Mucosa of rectum (tissue), 2 donors: ENCODE data around the gene SEMA3D.

Experiments used
- H3K27ac ChIP-seq, 2 donors: one replicate each; pipeline ENCODE4 v1.7.0; 2013; ENCODE audit warnings: inconsistent platforms in 2 of 2, low read depth in 2 of 2, low read length in 2 of 2
- H3K27me3 ChIP-seq, 2 donors: one replicate each; pipeline ENCODE4 v1.7.0; 2013; ENCODE audit warnings: low read length in 2 of 2; ENCODE audit not compliant: control insufficient read depth in 2 of 2, insufficient read depth in 2 of 2
- H3K36me3 ChIP-seq, 2 donors: one replicate each; pipeline ENCODE4 v1.7.0; 2013; ENCODE audit warnings: low read length in 2 of 2; ENCODE audit not compliant: control insufficient read depth in 2 of 2, insufficient read depth in 2 of 2
- H3K4me1 ChIP-seq, 2 donors: one replicate each; pipeline ENCODE4 v1.7.0; 2013; ENCODE audit warnings: low read length in 2 of 2, mild to moderate bottlenecking in 1 of 2; ENCODE audit not compliant: control insufficient read depth in 2 of 2, insufficient read depth in 2 of 2
- H3K4me3 ChIP-seq, 2 donors: one replicate each; pipeline ENCODE4 v1.7.0; 2013; ENCODE audit warnings: low read length in 2 of 2
- H3K9ac ChIP-seq, 2 donors: one replicate each; pipeline ENCODE4 v1.7.0; 2013; ENCODE audit warnings: low read length in 2 of 2, low read depth in 1 of 2, mild to moderate bottlenecking in 1 of 2
- H3K9me3 ChIP-seq, 2 donors: one replicate each; pipeline ENCODE4 v1.7.0; 2013; ENCODE audit warnings: low read length in 2 of 2; ENCODE audit not compliant: control insufficient read depth in 2 of 2
- donor health status: healthy.
- donor health status: Normal muscosa, but diverticular disease.

Gene SEMA3D

DNA sequence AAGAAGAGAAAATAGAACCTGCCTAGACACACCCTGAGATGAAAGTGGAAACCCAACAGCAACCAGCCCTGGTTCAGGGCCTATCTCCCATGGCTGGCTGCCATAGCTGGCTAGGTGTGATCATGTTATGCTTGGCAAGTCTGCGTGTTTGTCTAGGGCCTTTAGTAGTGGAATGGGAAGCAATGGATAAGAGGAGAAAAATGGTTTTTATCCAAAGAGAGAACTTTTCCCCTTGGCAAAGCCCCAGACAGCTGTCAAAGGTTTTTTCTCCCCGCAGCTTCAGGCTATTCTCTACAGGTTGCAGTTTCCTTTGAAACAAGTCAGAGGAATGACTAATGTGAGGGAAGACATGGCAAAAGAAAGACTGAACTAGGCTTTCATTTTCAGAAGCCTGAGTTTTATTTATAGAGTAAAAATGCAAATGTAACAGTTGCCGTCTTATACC is 161.5 kb downstream of the SEMA3D start:
- Histone ChIP-seq H3K9ac (no peak overlapping the region), H3K27me3 (no peaks in the 10 kb centered on the region), H3K36me3 (peaks cover 0 to 2% of the 10 kb centered on the region in 2 donors), H3K27ac (no peak overlapping the region), H3K9me3 (no peaks in the 10 kb centered on the region), H3K4me1 (no peaks in the 10 kb centered on the region), H3K4me3 (no peak overlapping the region)

DNA sequence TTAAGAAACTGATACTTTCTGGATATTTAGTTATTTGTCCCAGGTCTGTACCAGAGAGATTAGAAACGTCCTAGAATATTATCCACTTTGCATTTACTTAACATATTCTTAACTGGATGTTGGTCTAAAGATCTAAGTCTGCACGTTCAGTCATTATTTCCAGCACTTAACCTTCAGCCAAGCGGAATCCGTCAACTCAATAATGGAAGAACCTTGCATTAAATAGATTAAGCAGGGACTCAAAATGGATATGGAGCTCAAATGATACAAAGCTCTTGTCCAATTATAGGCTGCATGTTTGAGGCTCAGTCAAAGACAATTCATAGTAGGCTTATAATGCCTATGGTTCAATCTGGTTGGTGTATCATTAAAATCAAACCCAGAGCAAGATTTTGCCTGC is 162.9 kb downstream of the SEMA3D start:
- Histone ChIP-seq H3K4me1 (no peaks in the 10 kb centered on the region), H3K4me3 (no peak overlapping the region), H3K27me3 (no peaks in the 10 kb centered on the region), H3K27ac (no peak overlapping the region), H3K9ac (no peak overlapping the region), H3K36me3 (peaks cover 0 to 2% of the 10 kb centered on the region in 2 donors), H3K9me3 (no peaks in the 10 kb centered on the region)

DNA sequence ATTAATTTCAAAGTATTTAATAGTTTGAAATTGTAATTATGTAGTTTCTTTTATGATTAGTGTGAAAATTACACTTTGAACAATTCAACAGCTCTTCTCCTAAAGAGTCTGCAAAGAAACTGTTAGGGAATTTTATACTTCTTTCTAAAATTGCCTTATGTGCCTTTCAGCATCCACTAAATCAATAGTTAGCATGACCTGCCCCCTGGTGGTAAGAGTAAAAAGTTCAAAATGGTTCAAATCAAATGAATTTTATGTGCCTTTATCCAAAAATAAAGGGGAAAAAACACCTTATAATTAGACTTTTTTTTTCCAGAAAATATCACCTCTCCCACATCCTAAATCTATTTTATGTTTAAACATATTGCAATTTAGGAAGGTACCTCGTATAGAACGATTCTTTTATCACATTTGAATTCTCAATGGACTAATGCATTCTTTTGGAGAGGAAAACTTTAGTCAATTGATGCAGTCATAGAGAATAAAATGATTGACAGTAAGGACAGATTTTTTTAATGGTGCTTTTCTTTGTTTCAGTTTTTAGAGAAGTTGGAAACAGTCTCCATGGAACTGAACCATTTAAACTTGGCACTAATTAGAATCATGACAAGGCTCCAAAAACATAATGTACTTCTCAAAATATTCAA is 163.7 kb downstream of the SEMA3D start:
- Histone ChIP-seq H3K27ac (no peak overlapping the region), H3K4me3 (no peak overlapping the region), H3K9me3 (no peaks in the 10 kb centered on the region), H3K27me3 (no peaks in the 10 kb centered on the region), H3K4me1 (no peaks in the 10 kb centered on the region), H3K36me3 (no peaks in the 10 kb centered on the region), H3K9ac (no peak overlapping the region)

GRCh38 chr7:85022064-85022697 is 164.7 kb downstream of the SEMA3D start:
- H3K27me3 ChIP-seq: no peaks in the 10 kb centered on the region
- H3K9me3 ChIP-seq: no peaks in the 10 kb centered on the region
- no peaks in the 10 kb centered on the region for H3K36me3 ChIP-seq
- H3K4me1 ChIP-seq: no peaks in the 10 kb centered on the region
- no peak overlapping the region for H3K4me3 ChIP-seq
- no peak overlapping the region for H3K9ac ChIP-seq
- H3K27ac ChIP-seq: no peak overlapping the region

- no peak overlapping the region for H3K4me3 ChIP-seq
- H3K27me3 ChIP-seq: no peaks in the 10 kb centered on the region
- no peaks in the 10 kb centered on the region for H3K9me3 ChIP-seq
- H3K27ac ChIP-seq: no peak overlapping the region
- no peaks in the 10 kb centered on the region for H3K36me3 ChIP-seq
- H3K9ac ChIP-seq: no peak overlapping the region
- no peaks in the 10 kb centered on the region for H3K4me1 ChIP-seq
These were observed 165.7 kb downstream of the SEMA3D start for GRCh38 chr7:85021101-85021704.

- Histone ChIP-seq H3K4me1 (no peaks in the 10 kb centered on the region), H3K27ac (no peak overlapping the region), H3K9ac (no peak overlapping the region), H3K27me3 (no peaks in the 10 kb centered on the region), H3K36me3 (no peaks in the 10 kb centered on the region), H3K4me3 (no peak overlapping the region), H3K9me3 (no peaks in the 10 kb centered on the region)
These were observed 167.1 kb downstream of the SEMA3D start for GRCh38 chr7:85019778-85020177.

DNA sequence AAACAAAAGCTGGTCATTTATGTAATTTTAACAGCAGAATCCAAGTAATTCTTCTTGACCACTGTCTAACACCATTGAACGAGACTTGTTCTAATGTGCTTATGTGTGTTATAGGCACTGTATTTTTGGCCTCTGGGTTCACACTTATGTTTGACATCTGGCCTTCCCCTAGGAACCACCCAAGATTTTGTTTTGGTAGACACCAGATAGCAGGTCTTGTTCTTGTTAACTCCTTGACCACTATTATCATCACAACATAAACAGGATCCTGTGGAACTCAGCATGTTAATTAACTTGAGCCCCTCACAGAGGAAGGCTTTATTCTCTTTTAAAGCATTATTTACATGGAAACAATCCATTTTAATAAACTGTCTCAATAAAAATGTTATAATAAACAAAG is 167.7 kb downstream of the SEMA3D start:
- no peak overlapping the region for H3K4me3 ChIP-seq
- no peak overlapping the region for H3K27ac ChIP-seq
- H3K4me1 ChIP-seq: no peaks in the 10 kb centered on the region
- H3K9ac ChIP-seq: no peak overlapping the region
- H3K27me3 ChIP-seq: no peaks in the 10 kb centered on the region
- no peaks in the 10 kb centered on the region for H3K9me3 ChIP-seq
- no peaks in the 10 kb centered on the region for H3K36me3 ChIP-seq

DNA sequence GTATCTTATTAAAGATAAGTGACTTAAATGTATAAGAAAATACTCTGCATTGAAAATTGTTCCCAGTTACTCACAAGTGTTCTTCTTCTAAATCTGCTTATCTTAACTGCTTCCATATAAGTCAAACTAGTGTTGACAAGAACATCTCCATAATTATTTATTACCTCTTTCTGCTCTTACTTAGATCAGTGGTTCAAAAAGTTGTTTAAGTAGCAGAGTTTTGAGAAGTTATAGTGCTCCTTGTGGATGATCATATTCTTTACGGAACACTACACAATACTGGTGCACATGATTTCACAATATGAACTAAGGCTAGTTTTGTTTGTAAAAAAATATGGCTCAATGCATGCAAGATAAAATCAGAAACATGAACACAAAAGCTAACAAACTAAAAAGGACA is 168.4 kb downstream of the SEMA3D start:
- Histone ChIP-seq H3K36me3 (no peaks in the 10 kb centered on the region), H3K9me3 (no peaks in the 10 kb centered on the region), H3K27ac (no peak overlapping the region), H3K9ac (no peak overlapping the region), H3K4me1 (no peaks in the 10 kb centered on the region), H3K4me3 (no peak overlapping the region), H3K27me3 (no peaks in the 10 kb centered on the region)

DNA sequence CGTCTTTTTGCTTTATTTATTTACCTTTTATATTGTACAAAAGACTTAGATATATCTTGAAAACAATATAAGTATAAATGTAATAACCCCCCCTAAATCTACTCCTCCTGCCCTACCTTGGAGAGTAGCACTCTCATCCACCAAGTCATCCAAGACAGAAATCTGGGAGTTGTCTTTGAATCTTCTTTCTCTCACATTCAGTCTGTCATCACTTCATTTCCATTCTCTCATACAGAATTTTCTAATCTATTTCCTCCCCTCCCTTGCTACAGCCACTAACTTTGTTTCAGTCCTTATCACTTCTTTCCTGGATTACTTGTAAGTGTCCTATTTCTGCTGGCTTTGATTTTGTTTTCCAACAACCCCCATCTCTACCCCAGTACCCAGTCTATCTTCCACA is 170.6 kb downstream of the SEMA3D start:
- H3K4me1 ChIP-seq: no peaks in the 10 kb centered on the region
- no peak overlapping the region for H3K27ac ChIP-seq
- H3K36me3 ChIP-seq: no peaks in the 10 kb centered on the region
- no peak overlapping the region for H3K4me3 ChIP-seq
- no peak overlapping the region for H3K9ac ChIP-seq
- H3K9me3 ChIP-seq: no peaks in the 10 kb centered on the region
- no peaks in the 10 kb centered on the region for H3K27me3 ChIP-seq

- Histone ChIP-seq H3K4me1 (no peaks in the 10 kb centered on the region), H3K9me3 (no peaks in the 10 kb centered on the region), H3K9ac (no peak overlapping the region), H3K27me3 (no peaks in the 10 kb centered on the region), H3K4me3 (no peak overlapping the region), H3K27ac (no peak overlapping the region), H3K36me3 (no peaks in the 10 kb centered on the region)
These were observed 171.8 kb downstream of the SEMA3D start for GRCh38 chr7:85014936-85015660.
